ENCODE results near the gene KRTAP20-1. TPM values are rescaled to one million over a fixed set of nuclear protein-coding genes. Genes with fewer than 3 reads are reported as not detected.

The KRTAP20-1 gene
- total RNA-seq, 1 experiment from 2014 or later, result not detected

DNA sequence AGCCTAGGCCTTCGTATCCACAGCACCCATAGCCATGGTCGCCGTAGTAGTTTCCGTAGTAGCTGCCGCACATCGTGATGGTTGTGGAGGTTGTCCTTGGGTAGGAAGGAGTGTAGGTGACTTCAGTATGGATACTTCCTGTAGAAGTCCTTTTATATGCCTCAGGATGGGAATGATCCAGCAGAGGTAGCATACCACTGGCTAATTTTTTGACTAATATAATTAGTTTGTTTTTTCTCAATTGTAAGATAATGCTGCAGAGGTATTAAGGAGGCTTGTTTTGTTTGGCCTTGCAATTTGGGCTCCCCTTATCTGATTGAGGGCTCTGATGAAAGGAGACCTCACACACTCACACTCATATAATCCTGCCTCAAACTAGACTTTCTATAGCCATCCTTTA is 17.4 kb upstream of the KRTAP20-1 start, which contains the start of gene KRTAP6-2:
TSS of gene KRTAP6-2 (minus strand) at position 101 of the 400 bp plus-strand sequence. CDS start at position 73, 28 bp downstream.
- Histone ChIP-seq H3K36me3 (ENCODE audit: control insufficient read depth in 1 of 2, insufficient read depth in 2 of 2, low read length in 2 of 2) (no peaks in the 10 kb centered on the region), H3K27me3 (ENCODE audit: insufficient read depth, low read length) (no peaks in the 10 kb centered on the region), H3K9ac (ENCODE audit: low read length) (no peak within 1 kb of the TSS), H3K4me2 (ENCODE audit: low read length) (no peak within 1 kb of the TSS), H3K27ac (ENCODE audit: low read depth, low read length) (no peak within 1 kb of the TSS), H3K9me3 (ENCODE audit: control insufficient read depth in 1 of 2, insufficient read depth in 1 of 2, low read depth in 1 of 2, low read length in 2 of 2) (peaks cover 8 to 36% of the 10 kb centered on the region in 2 experiments; a peak in 2 of 4 replicates), H3K4me3 (replicated peaks in 1 of 2; ENCODE audit: low read depth in 1 of 2, low read length in 2 of 2) (no peak within 1 kb of the TSS), H4K20me1 (ENCODE audit: insufficient read depth) (no peaks in the 10 kb centered on the region), H2AFZ (ENCODE audit: low read depth, low read length, poor library complexity, severe bottlenecking) (no peak within 1 kb of the TSS), H3K9me2 (ENCODE audit: insufficient read depth) (no peaks in the 10 kb centered on the region), H3K79me2 (ENCODE audit: insufficient read depth, low read length) (no peaks in the 10 kb centered on the region), H3K4me1 (ENCODE audit: control insufficient read depth in 1 of 2, insufficient read depth in 2 of 2, low read length in 2 of 2) (no peaks in the 10 kb centered on the region)
- TF ChIP-seq EZH2 (IDR thresholded peaks at IDR 0.05) (no peak), SIN3A (IDR thresholded peaks at IDR 0.05; ENCODE audit: low read depth) (no peak), EGR1 (IDR thresholded peaks at IDR 0.05; ENCODE audit: low read depth) (no peak), JUND (IDR thresholded peaks at IDR 0.05) (no peak), POLR2A (IDR thresholded peaks at IDR 0.05; ENCODE audit: borderline replicate concordance, extremely low read depth, insufficient read depth, insufficient read length) (no peak), EZH2phosphoT487 (IDR thresholded peaks at IDR 0.05; ENCODE audit: borderline replicate concordance) (no peak), YY1 (IDR thresholded peaks at IDR 0.05; ENCODE audit: extremely low read depth, insufficient replicate concordance, low read depth, low read length) (no peak), ZFX (IDR thresholded peaks at IDR 0.05) (no peak), CEBPB (IDR thresholded peaks at IDR 0.05; ENCODE audit: low read depth) (no peak), FOSL1 (IDR thresholded peaks at IDR 0.05; ENCODE audit: low read depth) (no peak), ZNF274 (IDR thresholded peaks at IDR 0.05; ENCODE audit: low read depth, low read length) (no peak), CBX3 (IDR thresholded peaks at IDR 0.05; ENCODE audit: low read depth) (no peak), TCF7L2 (IDR thresholded peaks at IDR 0.05; ENCODE audit: borderline replicate concordance, extremely low read depth, insufficient read depth, insufficient read length) (no peak), ELF1 (IDR thresholded peaks at IDR 0.05; ENCODE audit: borderline replicate concordance, low read depth) (no peak)
- TF ChIP-seq, protein P1, sequence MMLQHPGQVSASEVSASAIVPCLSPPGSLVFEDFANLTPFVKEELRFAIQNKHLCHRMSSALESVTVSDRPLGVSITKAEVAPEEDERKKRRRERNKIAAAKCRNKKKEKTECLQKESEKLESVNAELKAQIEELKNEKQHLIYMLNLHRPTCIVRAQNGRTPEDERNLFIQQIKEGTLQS (IDR thresholded peaks at IDR 0.05), result no peak
- TF ChIP-seq, protein P2, sequence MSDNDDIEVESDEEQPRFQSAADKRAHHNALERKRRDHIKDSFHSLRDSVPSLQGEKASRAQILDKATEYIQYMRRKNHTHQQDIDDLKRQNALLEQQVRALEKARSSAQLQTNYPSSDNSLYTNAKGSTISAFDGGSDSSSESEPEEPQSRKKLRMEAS (IDR thresholded peaks at IDR 0.05), result no peak
- TF ChIP-seq, protein P3, sequence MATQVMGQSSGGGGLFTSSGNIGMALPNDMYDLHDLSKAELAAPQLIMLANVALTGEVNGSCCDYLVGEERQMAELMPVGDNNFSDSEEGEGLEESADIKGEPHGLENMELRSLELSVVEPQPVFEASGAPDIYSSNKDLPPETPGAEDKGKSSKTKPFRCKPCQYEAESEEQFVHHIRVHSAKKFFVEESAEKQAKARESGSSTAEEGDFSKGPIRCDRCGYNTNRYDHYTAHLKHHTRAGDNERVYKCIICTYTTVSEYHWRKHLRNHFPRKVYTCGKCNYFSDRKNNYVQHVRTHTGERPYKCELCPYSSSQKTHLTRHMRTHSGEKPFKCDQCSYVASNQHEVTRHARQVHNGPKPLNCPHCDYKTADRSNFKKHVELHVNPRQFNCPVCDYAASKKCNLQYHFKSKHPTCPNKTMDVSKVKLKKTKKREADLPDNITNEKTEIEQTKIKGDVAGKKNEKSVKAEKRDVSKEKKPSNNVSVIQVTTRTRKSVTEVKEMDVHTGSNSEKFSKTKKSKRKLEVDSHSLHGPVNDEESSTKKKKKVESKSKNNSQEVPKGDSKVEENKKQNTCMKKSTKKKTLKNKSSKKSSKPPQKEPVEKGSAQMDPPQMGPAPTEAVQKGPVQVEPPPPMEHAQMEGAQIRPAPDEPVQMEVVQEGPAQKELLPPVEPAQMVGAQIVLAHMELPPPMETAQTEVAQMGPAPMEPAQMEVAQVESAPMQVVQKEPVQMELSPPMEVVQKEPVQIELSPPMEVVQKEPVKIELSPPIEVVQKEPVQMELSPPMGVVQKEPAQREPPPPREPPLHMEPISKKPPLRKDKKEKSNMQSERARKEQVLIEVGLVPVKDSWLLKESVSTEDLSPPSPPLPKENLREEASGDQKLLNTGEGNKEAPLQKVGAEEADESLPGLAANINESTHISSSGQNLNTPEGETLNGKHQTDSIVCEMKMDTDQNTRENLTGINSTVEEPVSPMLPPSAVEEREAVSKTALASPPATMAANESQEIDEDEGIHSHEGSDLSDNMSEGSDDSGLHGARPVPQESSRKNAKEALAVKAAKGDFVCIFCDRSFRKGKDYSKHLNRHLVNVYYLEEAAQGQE (IDR thresholded peaks at IDR 0.05; ENCODE audit: low read depth), result no peak
- TF ChIP-seq, protein P4, sequence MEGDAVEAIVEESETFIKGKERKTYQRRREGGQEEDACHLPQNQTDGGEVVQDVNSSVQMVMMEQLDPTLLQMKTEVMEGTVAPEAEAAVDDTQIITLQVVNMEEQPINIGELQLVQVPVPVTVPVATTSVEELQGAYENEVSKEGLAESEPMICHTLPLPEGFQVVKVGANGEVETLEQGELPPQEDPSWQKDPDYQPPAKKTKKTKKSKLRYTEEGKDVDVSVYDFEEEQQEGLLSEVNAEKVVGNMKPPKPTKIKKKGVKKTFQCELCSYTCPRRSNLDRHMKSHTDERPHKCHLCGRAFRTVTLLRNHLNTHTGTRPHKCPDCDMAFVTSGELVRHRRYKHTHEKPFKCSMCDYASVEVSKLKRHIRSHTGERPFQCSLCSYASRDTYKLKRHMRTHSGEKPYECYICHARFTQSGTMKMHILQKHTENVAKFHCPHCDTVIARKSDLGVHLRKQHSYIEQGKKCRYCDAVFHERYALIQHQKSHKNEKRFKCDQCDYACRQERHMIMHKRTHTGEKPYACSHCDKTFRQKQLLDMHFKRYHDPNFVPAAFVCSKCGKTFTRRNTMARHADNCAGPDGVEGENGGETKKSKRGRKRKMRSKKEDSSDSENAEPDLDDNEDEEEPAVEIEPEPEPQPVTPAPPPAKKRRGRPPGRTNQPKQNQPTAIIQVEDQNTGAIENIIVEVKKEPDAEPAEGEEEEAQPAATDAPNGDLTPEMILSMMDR (IDR thresholded peaks at IDR 0.05 in 2 of 3, conservative IDR thresholded peaks at IDR 0.05 in 1 of 3; ENCODE audit: borderline replicate concordance in 1 of 3, insufficient read depth in 1 of 3, low read depth in 2 of 3, low read length in 2 of 3), result no peak
- TF ChIP-seq, protein P5, sequence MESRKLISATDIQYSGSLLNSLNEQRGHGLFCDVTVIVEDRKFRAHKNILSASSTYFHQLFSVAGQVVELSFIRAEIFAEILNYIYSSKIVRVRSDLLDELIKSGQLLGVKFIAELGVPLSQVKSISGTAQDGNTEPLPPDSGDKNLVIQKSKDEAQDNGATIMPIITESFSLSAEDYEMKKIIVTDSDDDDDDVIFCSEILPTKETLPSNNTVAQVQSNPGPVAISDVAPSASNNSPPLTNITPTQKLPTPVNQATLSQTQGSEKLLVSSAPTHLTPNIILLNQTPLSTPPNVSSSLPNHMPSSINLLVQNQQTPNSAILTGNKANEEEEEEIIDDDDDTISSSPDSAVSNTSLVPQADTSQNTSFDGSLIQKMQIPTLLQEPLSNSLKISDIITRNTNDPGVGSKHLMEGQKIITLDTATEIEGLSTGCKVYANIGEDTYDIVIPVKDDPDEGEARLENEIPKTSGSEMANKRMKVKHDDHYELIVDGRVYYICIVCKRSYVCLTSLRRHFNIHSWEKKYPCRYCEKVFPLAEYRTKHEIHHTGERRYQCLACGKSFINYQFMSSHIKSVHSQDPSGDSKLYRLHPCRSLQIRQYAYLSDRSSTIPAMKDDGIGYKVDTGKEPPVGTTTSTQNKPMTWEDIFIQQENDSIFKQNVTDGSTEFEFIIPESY (IDR thresholded peaks at IDR 0.05; ENCODE audit: extremely low read depth, insufficient replicate concordance, low read length), result no peak
- BruUV-seq (replicated peaks), result no TSS peak
- intact Hi-C loops (cut with micrococcal nuclease), result no loop called here
- DNase-seq (ENCODE audit: low read depth, low spot score) (no peak), ATAC-seq (no peak)
- RAD21 ChIA-PET (ENCODE audit: low non-redundant PET in 1 of 2, low total read pairs in 2 of 2, uncharacterized antibody in 2 of 2, unreplicated experiment in 2 of 2), result no interaction called here
- POLR2A ChIA-PET, result no interaction called here
- CTCF ChIA-PET, result no interaction called here

All from HCT116 (cell line).